GM12878 (cell line): ENCODE measurements around the gene SLC39A11. TPM values are rescaled to one million over a fixed set of nuclear protein-coding genes. Genes with fewer than 3 reads are reported as not detected.

Source experiments
- ATAC-seq: fragments of 200-7000 bp; cut with Tn5 transposase; 3 replicates; pipeline ENCODE4 v1.9.1; 2020; ENCODE audit warnings: mild to moderate bottlenecking, moderate library complexity
- BruUV-seq: library from RNA; stranded (reverse); fragments of 400-500 nt; replicated peaks from 2 replicates; lab custom pipeline; 2021; lab: Mats Ljungman, UMichigan
- CTCF ChIA-PET: fragments of 300-600 bp; sonication (Branson Sonifier 250); formaldehyde crosslinking; extraction: SDS; loops from one replicate; lab custom pipeline; 2021; ENCODE audit warnings: inconsistent platforms; lab: Yijun Ruan, JAX
- POLR2A ChIA-PET: fragments of 350-600 bp; formaldehyde crosslinking; extraction: SDS; loops from one replicate; lab custom pipeline; 2021; ENCODE audit warnings: inconsistent platforms; lab: Charles Lee
- RAD21 ChIA-PET: fragments of 300-600 bp; sonication (Branson Sonifier 250); formaldehyde crosslinking; loops from one replicate; lab custom pipeline; 2023; ENCODE audit warnings: antibody characterized with exemption; ENCODE audit not compliant: unreplicated experiment; lab: Charles Lee
- SMC1A ChIA-PET: fragments of 300-600 bp; sonication (Branson Sonifier 250); formaldehyde crosslinking; loops from one replicate; lab custom pipeline; 2023; ENCODE audit not compliant: unreplicated experiment, uncharacterized antibody; lab: Charles Lee
- DNase-seq: peaks from one replicate; pipeline ENCODE4 v3.0.0-alpha.2; 2011; ENCODE audit warnings: low read depth, low spot score
- FAIRE-seq: peaks from 3 replicates; lab custom pipeline; 2011; peaks lifted over from hg19 to GRCh38; lab: Jason Lieb, UNC
- H2AFZ ChIP-seq: 2 replicates; pipeline ENCODE4 v1.6.0; 2011; ENCODE audit warnings: low read depth, low read length, control low read depth; ENCODE audit not compliant: control insufficient read depth
- H3K27ac ChIP-seq: 2 replicates; pipeline ENCODE4 v1.5.1; 2011; ENCODE audit warnings: control low read depth; ENCODE audit not compliant: control insufficient read depth, insufficient read depth
- H3K27me3 ChIP-seq, 2 experiments: replicated peaks in 1 of 2; 2 replicates each; pipeline versions ENCODE4 v1.6.0 to v1.6.1; 2011; ENCODE audit warnings: low read length in 1 of 2; ENCODE audit not compliant: control insufficient read depth in 2 of 2, insufficient read depth in 2 of 2
- H3K36me3 ChIP-seq, 2 experiments: 2 replicates each; pipeline ENCODE4 v1.5.1; 2011; ENCODE audit warnings: low read length in 1 of 2; ENCODE audit not compliant: control insufficient read depth in 2 of 2, insufficient read depth in 2 of 2
- H3K4me1 ChIP-seq: 2 replicates; pipeline ENCODE4 v1.6.1; 2011; ENCODE audit warnings: mild to moderate bottlenecking, low read length, moderate library complexity, mixed read lengths; ENCODE audit not compliant: control insufficient read depth, insufficient read depth
- H3K4me2 ChIP-seq: 2 replicates; pipeline ENCODE4 v1.6.0; 2011; ENCODE audit warnings: control low read depth; ENCODE audit not compliant: control insufficient read depth, insufficient read depth
- H3K4me3 ChIP-seq: fragments of 200-600 bp; sonication (generic); 2 replicates; pipeline ENCODE4 v1.5.1; 2016
- H3K79me2 ChIP-seq: 2 replicates; pipeline ENCODE4 v1.6.0; 2011; ENCODE audit warnings: low read length; ENCODE audit not compliant: control insufficient read depth, insufficient read depth
- H3K9ac ChIP-seq: 2 replicates; pipeline ENCODE4 v1.8.0; 2011; ENCODE audit warnings: low read length, control low read depth, mixed read lengths; ENCODE audit not compliant: control insufficient read depth, insufficient read depth
- H3K9me3 ChIP-seq: replicated peaks from 3 replicates; pipeline ENCODE4 v1.5.1; 2011; ENCODE audit warnings: mild to moderate bottlenecking, low read length; ENCODE audit not compliant: control insufficient read depth, insufficient read depth
- H4K20me1 ChIP-seq: 2 replicates; pipeline ENCODE4 v1.6.0; 2011; ENCODE audit not compliant: control insufficient read depth, insufficient read depth
- BMI1 ChIP-seq: fragments of 450-650 bp; IDR thresholded peaks from 2 replicates; pipeline ENCODE4 v1.6.1; 2016; ENCODE audit warnings: mild to moderate bottlenecking, moderate library complexity, borderline replicate concordance
- CBX3 ChIP-seq: fragments of 200-600 bp; sonication (generic); IDR thresholded peaks from 2 replicates; pipeline ENCODE4 v1.6.1; 2016; ENCODE audit warnings: low read depth, borderline replicate concordance
- CBX5 ChIP-seq: sonication (generic); IDR thresholded peaks from 2 replicates; pipeline ENCODE4 v1.6.1; 2016; ENCODE audit warnings: low read depth, moderate library complexity, mild to moderate bottlenecking, inconsistent platforms
- RELA ChIP-seq: fragments of 450-650 bp; IDR thresholded peaks from 2 replicates; pipeline ENCODE4 v1.8.0; 2014; ENCODE audit warnings: borderline replicate concordance; ENCODE audit not compliant: partially characterized antibody
- REST ChIP-seq: IDR thresholded peaks from 2 replicates; pipeline ENCODE4 v1.6.1; 2012; ENCODE audit warnings: mild to moderate bottlenecking, low read depth, low read length
- RFX5 ChIP-seq: IDR thresholded peaks from 2 replicates; pipeline ENCODE4 v1.6.1; 2011; ENCODE audit warnings: low read depth, low read length, improper control_type of control experiment
- SIN3A ChIP-seq: IDR thresholded peaks from 2 replicates; pipeline ENCODE4 v1.6.1; 2012; ENCODE audit warnings: low read depth, low read length, improper control_type of control experiment
- SRF ChIP-seq, 2 experiments: IDR thresholded peaks; 2 replicates each; pipeline ENCODE4 v1.6.1; 2011; ENCODE audit warnings: low read depth in 2 of 2, low read length in 2 of 2, mild to moderate bottlenecking in 1 of 2, moderate library complexity in 1 of 2
- WGBS: methylation state at CpG from one replicate; pipeline ENCODE4 v1.1.6; 2016; ENCODE audit warnings: low lambda C conversion rate; ENCODE audit not compliant: insufficient replicate concordance, insufficient coverage; ENCODE audit errors: missing lambda C conversion rate; 5-methylcytosine and 5-hydroxymethylcytosine counted together
- in situ Hi-C: fragments of 300-500 bp; cut with MboI; formaldehyde crosslinking; loops from 9 replicates; pipeline ENCODE4 v1.14.3; 2018; ENCODE audit warnings: mixed read lengths
- intact Hi-C: fragments of 100-400 bp; cut with micrococcal nuclease; formaldehyde crosslinking; loops from one replicate; pipeline ENCODE4 v1.14.2; 2022; ENCODE audit not compliant: unreplicated experiment
- polyA plus RNA-seq, 11 experiments: library from polyadenylated mRNA; depleted of rRNA in 4 of 11; unstranded in 6 of 11; stranded (reverse) in 5 of 11; fragments of >200 nt; fragmentation: Nextera tagmentation in 4 of 11; fragmentation: Illumina TruSeq in 1 of 11; extraction: Ambion mirVana in 4 of 11; extraction: Trizol in 1 of 11; gene quantifications; 1 replicate in 1 of 11; 2 replicates in 10 of 11; pipeline versions ENCODE4 v1.2.1 to v1.2.3, GENCODE V29; 2011 to 2016; ENCODE audit warnings: inconsistent platforms in 2 of 11, missing spikeins in 2 of 11, low read depth in 1 of 11
- total RNA-seq, 4 experiments: library from RNA; depleted of rRNA in 3 of 4; stranded (reverse); fragments of >200 nt in 3 of 4; fragmentation: Illumina TruSeq in 1 of 4; extraction: Trizol in 1 of 4; gene quantifications; 2 replicates each; pipeline versions ENCODE4 v1.2.1 to v1.2.3, GENCODE V29; 2013 to 2021

SLC39A11 gene
- total and polyA plus RNA-seq, 10 of the 15 experiments (the other 5 are each of a cell fraction or from before 2014, with no cell fraction given): 8.6 to 23.8 (median 14.0) TPM

GRCh38 chr17:73138541-73139138, 46.2 kb upstream of the SLC39A11 start:
- H3K9me3 ChIP-seq: no peaks in the 10 kb centered on the region; the same call in 2 of the 3 replicates
- POLR2A ChIA-PET: no interaction called here
- SMC1A ChIA-PET: interaction anchor here (1.0 to 1.3 kb wide), 3 partner anchors 9 to 410 kb away, joined by 3 to 4 read pairs (median 3); no protein-coding TSS in a partner anchor
- RAD21 ChIA-PET: no interaction called here
- 58% methylated on average over 11 of the region's 11 CpGs for WGBS
- no peak overlapping the region for H3K4me3 ChIP-seq
- H3K9ac ChIP-seq: no peak overlapping the region
- CTCF ChIA-PET: interaction anchor here (1.3 to 1.4 kb wide), 2 partner anchors 9 to 28 kb away, joined by 3 read pairs; no protein-coding TSS in a partner anchor
- no TSS peak for BruUV-seq
- ATAC-seq (no peak), FAIRE-seq (no peak), DNase-seq (no peak)
- intact Hi-C loops: no loop called here
- no peaks in the 10 kb centered on the region for H3K27me3 ChIP-seq
- no peak overlapping the region for H2AFZ ChIP-seq
- no peak overlapping the region for H3K4me2 ChIP-seq
- no peaks in the 10 kb centered on the region for H3K36me3 ChIP-seq
- TF ChIP-seq RFX5: no peak
- no peak for TF ChIP-seq SRF (IDR thresholded peaks at IDR 0.05; ENCODE audit: low read depth in 2 of 2, low read length in 2 of 2)
- no peak for TF ChIP-seq CBX5
- TF ChIP-seq BMI1: no peak
- no peak for TF ChIP-seq SIN3A
- TF ChIP-seq REST: no peak; the same call in 1 of the 2 replicates
- TF ChIP-seq RELA: no peak
- no peak for TF ChIP-seq CBX3
- TF ChIP-seq, all 136 proteins: peak for 0
- in situ Hi-C loops: no loop called here
- H3K79me2 ChIP-seq: no peaks in the 10 kb centered on the region
- H3K27ac ChIP-seq: no peak overlapping the region
- no peaks in the 10 kb centered on the region for H3K4me1 ChIP-seq
- H4K20me1 ChIP-seq: no peaks in the 10 kb centered on the region
